GM23248 (cell line): ENCODE results near the gene CFAP119. TPM values are rescaled to one million over a fixed set of nuclear protein-coding genes. Genes with fewer than 3 reads are reported as not detected.

Source experiments
- DNase-seq: peaks from one replicate; pipeline ENCODE4 v3.0.0-alpha.2; 2015
- H2AFZ ChIP-seq: fragments of 200-600 bp; sonication (generic); 2 replicates; pipeline ENCODE4 v1.6.1; 2016; ENCODE audit warnings: antibody characterized with exemption
- H3F3A ChIP-seq: fragments of 200-600 bp; sonication (generic); 2 replicates; pipeline ENCODE4 v1.6.1; 2016; ENCODE audit warnings: mild to moderate bottlenecking, antibody characterized with exemption, mixed run types; ENCODE audit not compliant: insufficient read depth
- H3K27ac ChIP-seq: fragments of 200-600 bp; sonication (generic); 2 replicates; pipeline ENCODE4 v1.5.1; 2016; ENCODE audit warnings: mild to moderate bottlenecking
- H3K27me3 ChIP-seq: fragments of 200-600 bp; sonication (generic); replicated peaks from 2 replicates; pipeline ENCODE4 v1.6.1; 2016; ENCODE audit warnings: mild to moderate bottlenecking; ENCODE audit not compliant: insufficient read depth
- H3K36me3 ChIP-seq: fragments of 200-600 bp; sonication (generic); 2 replicates; pipeline ENCODE4 v1.6.1; 2016; ENCODE audit warnings: low read depth, mild to moderate bottlenecking
- H3K4me1 ChIP-seq: fragments of 200-600 bp; sonication (generic); 2 replicates; pipeline ENCODE4 v1.6.1; 2016; ENCODE audit warnings: mild to moderate bottlenecking; ENCODE audit not compliant: insufficient read depth
- H3K4me2 ChIP-seq: fragments of 200-600 bp; sonication (generic); one replicate; pipeline ENCODE4 v1.6.1; 2016; ENCODE audit warnings: mild to moderate bottlenecking; ENCODE audit not compliant: unreplicated experiment
- H3K4me3 ChIP-seq: fragments of 200-600 bp; sonication (generic); 2 replicates; pipeline ENCODE4 v1.5.1; 2016; ENCODE audit warnings: mild to moderate bottlenecking
- H3K79me2 ChIP-seq: fragments of 200-600 bp; sonication (generic); 2 replicates; pipeline ENCODE4 v1.6.1; 2016; ENCODE audit warnings: mild to moderate bottlenecking; ENCODE audit not compliant: insufficient read depth
- H3K9ac ChIP-seq: fragments of 200-600 bp; sonication (generic); 2 replicates; pipeline ENCODE4 v1.6.1; 2016; ENCODE audit warnings: mild to moderate bottlenecking
- H3K9me2 ChIP-seq: fragments of 200-600 bp; sonication (generic); 2 replicates; pipeline ENCODE4 v1.6.1; 2016; ENCODE audit warnings: mixed run types, mild to moderate bottlenecking, moderate library complexity; ENCODE audit not compliant: insufficient read depth
- H3K9me3 ChIP-seq: fragments of 200-600 bp; sonication (generic); one replicate; pipeline ENCODE4 v1.6.1; 2017; ENCODE audit warnings: low read depth
- H4K20me1 ChIP-seq: fragments of 200-600 bp; sonication (generic); 2 replicates; pipeline ENCODE4 v1.6.0; 2016; ENCODE audit not compliant: insufficient read depth
- EZH2 ChIP-seq: fragments of 200-600 bp; sonication (generic); IDR thresholded peaks from 2 replicates; pipeline ENCODE4 v1.6.1; 2018; ENCODE audit warnings: antibody characterized with exemption, mild to moderate bottlenecking; ENCODE audit not compliant: insufficient read depth, poor library complexity, severe bottlenecking
- EZH2phosphoT487 ChIP-seq: fragments of 200-600 bp; sonication (generic); IDR thresholded peaks from 2 replicates; pipeline ENCODE4 v1.6.1; 2018; ENCODE audit warnings: antibody characterized with exemption, moderate library complexity, mild to moderate bottlenecking, low read depth; ENCODE audit not compliant: insufficient read depth
- WGBS, 2 experiments: methylation state at CpG; one replicate each; pipeline ENCODE4 v1.1.6; 2015 to 2017; ENCODE audit warnings: low lambda C conversion rate in 2 of 2, low coverage in 1 of 2; ENCODE audit errors: missing lambda C conversion rate in 2 of 2; 5-methylcytosine and 5-hydroxymethylcytosine counted together
- in situ Hi-C: fragments of 300-500 bp; cut with MboI; formaldehyde crosslinking; loops from 2 replicates; pipeline ENCODE4 v1.15.0; 2020
- polyA plus RNA-seq: library from polyadenylated mRNA; unstranded; fragments of >200 nt; fragmentation: Nextera tagmentation; extraction: Ambion mirVana; gene quantifications from 2 replicates; pipeline ENCODE4 v1.2.1, GENCODE V29; 2016
- total RNA-seq: library from RNA; depleted of rRNA; stranded (reverse); fragments of >200 nt; shearing (Covaris generic); gene quantifications from 2 replicates; pipeline ENCODE4 v1.2.3, GENCODE V29; 2014

Gene CFAP119
- total and polyA plus RNA-seq, 2 experiments from 2014 or later: 2.7 to 4.6 TPM

- DNase-seq: no peak
- H3K79me2 ChIP-seq: peaks cover 32% of the 10 kb centered on the region
- WGBS, 2 experiments: 92 to 98% methylated on average over 35 to 53 of the region's 57 CpGs
- H2AFZ ChIP-seq: no peak overlapping the region
- H3K9me3 ChIP-seq: no peaks in the 10 kb centered on the region
- H3K4me2 ChIP-seq: no peak overlapping the region
- in situ Hi-C loops: no loop called here
- H3K9ac ChIP-seq: no peak overlapping the region
- no peak for TF ChIP-seq EZH2phosphoT487
- no peaks in the 10 kb centered on the region for H3K27me3 ChIP-seq
- H4K20me1 ChIP-seq: no peaks in the 10 kb centered on the region
- H3K36me3 ChIP-seq: no peaks in the 10 kb centered on the region
- H3K27ac ChIP-seq: no peak overlapping the region
- H3K9me2 ChIP-seq: no peaks in the 10 kb centered on the region
- no peaks in the 10 kb centered on the region; the same call in 1 of the 2 replicates for H3K4me1 ChIP-seq
- no peak overlapping the region for H3K4me3 ChIP-seq
- H3F3A ChIP-seq: no peaks in the 10 kb centered on the region
These were observed 21.6 kb upstream of the CFAP119 start for GRCh38 chr16:30783280-30784109.

GRCh38 chr16:30782486-30783279 lies 20.8 kb upstream of the CFAP119 start:
- no peak overlapping the region for H3K27ac ChIP-seq
- H3K36me3 ChIP-seq: no peaks in the 10 kb centered on the region
- no peaks in the 10 kb centered on the region for H3K9me2 ChIP-seq
- H2AFZ ChIP-seq: no peak overlapping the region
- WGBS, 2 experiments: 96% methylated on average over 54 to 63 of the region's 63 CpGs
- H3K4me3 ChIP-seq: no peak overlapping the region
- no peaks in the 10 kb centered on the region for H3K9me3 ChIP-seq
- H3K4me1 ChIP-seq: no peaks in the 10 kb centered on the region; the same call in 1 of the 2 replicates
- no peak for TF ChIP-seq EZH2
- no peak for TF ChIP-seq EZH2phosphoT487
- no peaks in the 10 kb centered on the region for H3F3A ChIP-seq
- H3K79me2 ChIP-seq: peaks cover 30% of the 10 kb centered on the region
- H3K27me3 ChIP-seq: no peaks in the 10 kb centered on the region
- in situ Hi-C loops: no loop called here
- no peak overlapping the region for H3K4me2 ChIP-seq
- DNase-seq: no peak
- H4K20me1 ChIP-seq: no peaks in the 10 kb centered on the region
- no peak overlapping the region for H3K9ac ChIP-seq

GRCh38 chr16:30780549-30780948 lies 18.7 kb upstream of the CFAP119 start:
- no peaks in the 10 kb centered on the region for H3K9me2 ChIP-seq
- H3K27ac ChIP-seq: no peak overlapping the region
- no peaks in the 10 kb centered on the region for H3K9me3 ChIP-seq
- no peak overlapping the region for H3K4me3 ChIP-seq
- no peak overlapping the region for H2AFZ ChIP-seq
- no peaks in the 10 kb centered on the region for H4K20me1 ChIP-seq
- H3K27me3 ChIP-seq: no peaks in the 10 kb centered on the region
- peaks cover 19% of the 10 kb centered on the region for H3K79me2 ChIP-seq
- no peaks in the 10 kb centered on the region for H3K36me3 ChIP-seq
- H3K4me2 ChIP-seq: no peak overlapping the region
- peaks cover 5% of the 10 kb centered on the region; the same call in 1 of the 2 replicates for H3F3A ChIP-seq
- peaks cover 4% of the 10 kb centered on the region; the same call in 1 of the 2 replicates for H3K4me1 ChIP-seq
- in situ Hi-C loops: no loop called here
- no peak for DNase-seq
- no peak overlapping the region for H3K9ac ChIP-seq
- 93 to 97% methylated on average over 4 of the region's 4 CpGs for WGBS, 2 experiments
- TF ChIP-seq EZH2phosphoT487: no peak
- TF ChIP-seq EZH2: no peak

- no peaks in the 10 kb centered on the region for H4K20me1 ChIP-seq
- no peak overlapping the region for H3K4me2 ChIP-seq
- no peak overlapping the region for H3K27ac ChIP-seq
- WGBS, 2 experiments: 69% methylated on average over 3 of the region's 3 CpGs
- H3K79me2 ChIP-seq: peaks cover 14% of the 10 kb centered on the region
- no peak overlapping the region for H3K4me3 ChIP-seq
- H3K4me1 ChIP-seq: peaks cover 5% of the 10 kb centered on the region; the same call in 1 of the 2 replicates
- no peak overlapping the region for H3K9ac ChIP-seq
- H3K27me3 ChIP-seq: no peaks in the 10 kb centered on the region
- no peaks in the 10 kb centered on the region for H3K36me3 ChIP-seq
- H3K9me3 ChIP-seq: no peaks in the 10 kb centered on the region
- no peak overlapping the region for H2AFZ ChIP-seq
- DNase-seq: no peak
- H3F3A ChIP-seq: peaks cover 6% of the 10 kb centered on the region; the same call in 1 of the 2 replicates
- no peak for TF ChIP-seq EZH2
- no peak for TF ChIP-seq EZH2phosphoT487
- in situ Hi-C loops: no loop called here
- no peaks in the 10 kb centered on the region for H3K9me2 ChIP-seq
These were observed 18.2 kb upstream of the CFAP119 start for GRCh38 chr16:30780021-30780420.
